Adrenal gland (tissue), 12 donors: ENCODE results near the gene SPARCL1. TPM values are rescaled to one million over a fixed set of nuclear protein-coding genes. Genes with fewer than 3 reads are reported as not detected.

Experiments
- DNase-seq, 7 donors: peaks; one replicate each; pipeline ENCODE4 v3.0.0-alpha.2; 2019 to 2020
- H3K27ac ChIP-seq, 5 donors: fragments of 200-600 bp; sonication (generic) in 4 of 5; 1 replicate in 3 of 5; 2 replicates in 2 of 5; pipeline versions ENCODE4 v1.5.1 to v1.8.0; 2016 to 2020; ENCODE audit warnings: mild to moderate bottlenecking in 1 of 5
- H3K27me3 ChIP-seq: fragments of 200-600 bp; 2 replicates; pipeline ENCODE4 v1.8.0; 2021
- H3K36me3 ChIP-seq, 2 donors: fragments of 200-600 bp; replicated peaks in 1 of 2; 1 replicate in 1 of 2; 2 replicates in 1 of 2; pipeline versions ENCODE4 v1.5.1 to v1.8.0; 2018 to 2022
- H3K4me1 ChIP-seq, 2 donors: fragments of 200-600 bp; replicated peaks in 1 of 2; 1 replicate in 1 of 2; 2 replicates in 1 of 2; pipeline versions ENCODE4 v1.5.1 to v1.8.0; 2018 to 2021
- H3K4me3 ChIP-seq, 4 donors: fragments of 200-600 bp; sonication (generic) in 3 of 4; one replicate each; pipeline ENCODE4 v1.5.1; 2016 to 2018
- H3K9me3 ChIP-seq, 3 donors: fragments of 200-600 bp; sonication (generic) in 1 of 3; replicated peaks in 1 of 3; 1 replicate in 2 of 3; 2 replicates in 1 of 3; pipeline versions ENCODE4 v1.5.1 to v1.8.0; 2016 to 2021
- CTCF ChIP-seq, 6 experiments: fragments of 450-650 bp in 4 of 6; fragments of 200-600 bp in 2 of 6; sonication (generic) in 1 of 6; IDR thresholded peaks; 1 replicate in 5 of 6; 2 replicates in 1 of 6; pipeline versions ENCODE4 v1.5.1 to v1.8.0; 2016 to 2021; ENCODE audit warnings: antibody characterized with exemption in 6 of 6, mild to moderate bottlenecking in 2 of 6, moderate library complexity in 1 of 6
- POLR2A ChIP-seq, 2 donors: fragments of 450-650 bp; IDR thresholded peaks; one replicate each; pipeline ENCODE4 v1.6.1; 2017; ENCODE audit warnings: antibody characterized with exemption in 2 of 2, mild to moderate bottlenecking in 2 of 2, moderate library complexity in 1 of 2
- WGBS, 4 donors: extraction: QIAGEN DNeasy Blood & Tissue Kit in 2 of 4; methylation state at CpG; one replicate each; pipeline versions ENCODE4 v1.1.5 to v1.1.7; 2013 to 2017; 5-methylcytosine and 5-hydroxymethylcytosine counted together
- intact Hi-C, 2 donors: fragments of 100-400 bp; cut with DNase I; formaldehyde crosslinking; loops; one replicate each; pipeline versions ENCODE4 v1.14.1 to v1.15.0; 2022 to 2023
- polyA plus RNA-seq, 3 donors: library from polyadenylated mRNA; stranded (reverse); fragments of 200-250 nt in 2 of 3; fragments of 350-450 nt in 1 of 3; fragmentation: Illumina TruSeq in 1 of 3; extraction: RNeasy Lipid Tissue Mini Kit (QIAGEN cat#74804) in 1 of 3; gene quantifications; one replicate each; pipeline ENCODE4 v1.2.3, GENCODE V29; 2013 to 2014
- total RNA-seq, 9 donors: library from RNA; depleted of rRNA in 4 of 9; stranded (reverse); fragments of >200 nt in 4 of 9; fragments of 120-200 nt in 1 of 9; fragmentation: NEBNext Ultra II Directional in 1 of 9; extraction: Animal tissue kit (Norgen Biotek cat#: 25700) in 1 of 9; gene quantifications; one replicate each; pipeline versions ENCODE4 v1.1.0 to v1.2.4, GENCODE V29; 2013 to 2023
- donor health status: healthy with polysubstance abuse.
- donor health status: Bipolar disorder and iron deficiency.
- donor health status: DM: yes; HTN: yes; CAD: no.
- donor health status: DM: no; HTN: no; CAD: no.
- donor health status: DM: no; HTN: no; CAD: no.
- donor health status: DM: yes; HTN: yes; CAD: no.

SPARCL1 gene
- total and polyA plus RNA-seq, 12 donors: 36.9 to 201 (median 124) TPM

- peak; percentile 41 to 77 (median 63) for DNase-seq
- Histone ChIP-seq H3K27me3 (no peaks in the 10 kb centered on the region), H3K27ac (peak overlapping the region in 2 of 5 donors; percentile 51 to 54), H3K4me3 (no peak overlapping the region), H3K9me3 (no peaks in the 10 kb centered on the region), H3K36me3 (no peaks in the 10 kb centered on the region), H3K4me1 (no peaks in the 10 kb centered on the region)
- WGBS, 4 donors: 79 to 83% (median 81%) methylated on average over 5 of the region's 5 CpGs
- TF ChIP-seq POLR2A (IDR thresholded peaks at IDR 0.05) (no peak), CTCF (IDR thresholded peaks at IDR 0.05) (no peak)
- intact Hi-C loops: no loop called here
These were observed 26.8 kb upstream of the SPARCL1 start for GRCh38 chr4:87555773-87556619.

- Histone ChIP-seq H3K4me1 (no peaks in the 10 kb centered on the region), H3K9me3 (no peaks in the 10 kb centered on the region), H3K27me3 (no peaks in the 10 kb centered on the region), H3K36me3 (no peaks in the 10 kb centered on the region), H3K27ac (no peak overlapping the region), H3K4me3 (no peak overlapping the region)
- no peak for TF ChIP-seq CTCF (IDR thresholded peaks at IDR 0.05)
- no peak for TF ChIP-seq POLR2A (IDR thresholded peaks at IDR 0.05)
- 76 to 94% (median 87%) methylated on average over 4 of the region's 4 CpGs for WGBS, 4 donors
- intact Hi-C loops: no loop called here
- DNase-seq: no peak
These were observed 24.0 kb upstream of the SPARCL1 start for GRCh38 chr4:87553182-87553581.

GRCh38 chr4:87551361-87551760 lies 22.2 kb upstream of the SPARCL1 start:
- intact Hi-C loops: no loop called here
- no peak for DNase-seq
- H3K27me3 ChIP-seq: no peaks in the 10 kb centered on the region
- no peak overlapping the region for H3K27ac ChIP-seq
- no peaks in the 10 kb centered on the region for H3K36me3 ChIP-seq
- H3K4me3 ChIP-seq: no peak overlapping the region
- TF ChIP-seq CTCF (IDR thresholded peaks at IDR 0.05) (no peak), POLR2A (IDR thresholded peaks at IDR 0.05) (no peak)
- no peaks in the 10 kb centered on the region for H3K9me3 ChIP-seq
- 69 to 79% (median 74%) methylated on average over 3 of the region's 3 CpGs for WGBS, 4 donors
- H3K4me1 ChIP-seq: no peaks in the 10 kb centered on the region

GRCh38 chr4:87547016-87547708 lies 18.0 kb upstream of the SPARCL1 start:
- H3K4me1 ChIP-seq: peaks cover 0 to 3% of the 10 kb centered on the region in 2 donors
- intact Hi-C loops: loop anchor here (10.0 kb wide), 1 partner anchor 298 kb away; no protein-coding TSS in a partner anchor
- 62 to 75% (median 68%) methylated on average over 5 of the region's 5 CpGs for WGBS, 4 donors
- DNase-seq: no peak
- H3K27ac ChIP-seq: no peak overlapping the region
- H3K27me3 ChIP-seq: no peaks in the 10 kb centered on the region
- no peak overlapping the region for H3K4me3 ChIP-seq
- H3K36me3 ChIP-seq: no peaks in the 10 kb centered on the region
- no peaks in the 10 kb centered on the region for H3K9me3 ChIP-seq
- TF ChIP-seq CTCF (IDR thresholded peaks at IDR 0.05) (no peak), POLR2A (IDR thresholded peaks at IDR 0.05) (no peak)
